ENCODE results near the gene RAF1. TPM values are rescaled to one million over a fixed set of nuclear protein-coding genes. Genes with fewer than 3 reads are reported as not detected.
A peak's percentile ranks its signal among the peaks of the same experiment; 100 is the strongest.
"Not testable (repeated sequence)": the region's sequence is repeated elsewhere in the genome, so short reads cannot be mapped to it uniquely, and the experiment has no call there.

RAF1 gene
- total RNA-seq, 1 donor from 2014 or later, result 122 TPM

GRCh38 chr3:12677616-12678015 is 13.7 kb upstream of the RAF1 start:
- no peak for DNase-seq (ENCODE audit: low read depth)

- peak; percentile 73 for DNase-seq (ENCODE audit: low read depth)
Observed at GRCh38 chr3:12675115-12675810, 11.3 kb upstream of the RAF1 start.

DNA sequence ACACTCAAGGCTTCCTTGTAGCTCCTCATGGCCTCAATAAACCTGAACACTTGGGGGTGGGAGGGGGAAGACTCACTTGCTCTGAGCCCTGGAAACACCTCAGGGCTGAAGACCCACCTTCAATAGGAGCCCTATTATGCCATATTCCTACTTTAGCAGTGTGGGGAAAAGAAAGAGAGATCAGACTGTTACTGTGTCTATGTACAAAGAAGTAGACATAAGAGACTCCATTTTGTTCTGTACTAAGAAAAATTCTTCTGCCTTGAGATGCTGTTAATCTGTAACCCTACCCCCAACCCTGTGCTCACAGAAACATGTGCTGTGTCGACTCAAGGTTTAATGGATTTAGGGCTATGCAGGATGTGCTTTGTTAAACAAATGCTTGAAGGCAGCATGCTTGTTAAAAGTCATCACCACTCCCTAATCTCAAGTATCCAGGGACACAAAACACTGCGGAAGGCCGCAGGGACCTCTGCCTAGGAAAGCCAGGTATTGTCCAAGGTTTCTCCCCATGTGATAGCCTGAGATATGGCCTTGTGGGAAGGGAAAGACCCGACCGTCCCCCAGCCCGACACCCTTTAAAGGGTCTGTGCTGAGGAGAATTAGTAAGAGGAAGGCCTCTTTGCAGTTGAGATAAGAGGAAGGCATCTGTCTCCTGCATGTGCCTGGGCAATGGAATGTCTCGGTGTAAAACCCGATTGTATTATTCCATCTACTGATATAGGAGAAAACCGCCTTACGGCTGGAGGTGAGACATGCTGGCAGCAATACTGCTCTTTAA is 10.2 kb upstream of the RAF1 start:
- not testable (repeated sequence) for DNase-seq (ENCODE audit: low read depth)

GRCh38 chr3:12671120-12671450 is 7.2 kb upstream of the RAF1 start:
- no peak for DNase-seq (ENCODE audit: low read depth)

DNA sequence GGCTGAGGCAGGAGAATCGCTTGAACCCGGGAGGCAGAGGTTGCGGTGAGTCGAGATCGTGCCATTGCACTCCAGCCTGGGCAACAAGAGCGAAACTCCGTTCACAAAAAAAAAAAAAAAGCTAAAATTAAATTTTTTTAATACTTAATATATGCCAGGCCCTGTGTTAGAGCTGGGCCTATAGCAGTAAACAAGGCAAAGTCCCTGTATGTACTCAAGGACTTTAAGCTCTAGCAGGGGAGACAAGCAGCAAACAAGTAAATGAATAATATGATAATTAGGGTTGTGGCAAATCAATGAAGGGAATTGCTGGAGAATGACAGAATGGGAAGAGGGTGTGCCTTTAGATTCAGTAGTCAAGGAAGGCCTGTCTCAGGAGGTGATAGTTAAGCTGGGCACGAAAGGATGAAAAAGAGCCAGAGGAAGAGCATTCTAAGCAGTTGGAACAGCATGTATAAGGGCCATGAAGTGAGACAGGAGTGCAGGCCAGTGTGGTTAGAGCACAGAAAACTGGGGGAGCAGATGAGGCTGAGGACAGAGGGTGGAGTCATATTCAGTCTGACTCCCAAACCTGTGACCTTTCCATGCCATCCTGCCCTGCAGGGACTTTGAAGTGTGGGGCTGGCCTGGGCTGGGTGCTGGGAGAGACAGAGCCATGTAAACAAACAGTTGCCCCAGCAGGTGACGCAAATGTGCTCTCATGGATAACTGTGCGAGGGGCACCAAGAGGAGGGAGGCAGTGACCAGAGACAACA is 6.6 kb upstream of the RAF1 start:
- no peak for DNase-seq (ENCODE audit: low read depth)

DNA sequence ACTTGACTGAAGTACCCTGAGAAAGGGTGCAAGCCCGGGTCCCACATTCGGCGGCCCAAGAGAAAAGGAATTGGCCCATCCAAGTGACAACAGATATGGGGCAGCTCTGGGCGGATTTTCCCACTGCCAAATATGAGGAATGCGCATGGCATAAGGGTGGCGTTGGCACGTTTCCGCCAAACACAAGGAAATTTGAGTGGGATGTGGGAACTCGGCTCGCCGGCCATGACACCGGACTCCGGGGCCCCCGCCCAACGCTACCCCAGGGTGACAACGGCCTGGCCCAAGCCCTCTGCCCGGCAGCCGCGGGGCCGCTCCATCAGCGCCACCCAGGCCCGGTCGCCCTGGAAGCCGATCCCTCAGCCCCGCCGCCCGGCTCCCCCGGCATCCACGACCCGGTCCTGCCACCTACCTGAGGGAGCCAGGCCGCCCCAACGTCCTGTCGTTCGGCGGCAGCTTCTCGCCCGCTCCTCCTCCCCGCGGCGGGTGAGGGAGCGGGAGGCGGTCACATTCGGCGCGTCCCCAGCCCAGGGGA is 449 bp downstream of the RAF1 start:
- DNase-seq (ENCODE audit: low read depth), result peak; percentile 69

GRCh38 chr3:12662593-12663400 is 1.1 kb downstream of the RAF1 start:
- DNase-seq (ENCODE audit: low read depth), result peak; percentile 69

DNA sequence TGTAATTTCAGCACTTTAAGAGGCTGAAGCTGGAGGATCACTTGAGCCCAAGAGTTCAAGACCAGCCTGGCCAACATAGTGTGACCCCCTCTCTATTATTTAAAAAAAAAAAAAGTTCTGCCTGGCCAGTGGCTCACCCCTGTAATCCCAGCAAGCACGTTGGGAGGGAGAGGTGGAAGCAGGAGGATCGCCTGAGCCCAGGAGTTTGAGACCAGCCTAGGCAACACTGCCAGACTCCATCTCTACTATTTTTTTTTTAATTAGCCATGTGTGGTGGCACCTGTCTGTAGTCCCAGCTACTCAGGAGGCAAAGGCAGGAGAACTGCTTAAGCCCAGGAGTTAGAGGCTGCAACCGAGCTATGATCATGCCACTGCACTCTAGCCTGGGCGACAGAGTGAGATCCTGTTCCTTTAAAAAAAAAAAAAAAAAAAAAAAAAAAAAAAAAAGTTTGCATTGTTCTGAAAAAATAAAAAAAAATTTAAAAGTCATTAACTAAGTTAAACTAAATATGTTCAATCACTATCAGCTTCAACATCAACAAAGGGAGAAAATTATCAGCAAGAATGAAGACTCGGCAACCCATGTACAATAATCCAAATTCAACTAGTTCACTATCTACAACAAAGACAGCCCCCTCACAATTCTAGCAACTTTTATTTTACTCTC is 1.9 kb downstream of the RAF1 start:
- no peak for DNase-seq (ENCODE audit: low read depth)

GRCh38 chr3:12661375-12661774 is 2.5 kb downstream of the RAF1 start:
- DNase-seq (ENCODE audit: low read depth), result not testable (repeated sequence)

GRCh38 chr3:12660196-12660595 is 3.7 kb downstream of the RAF1 start:
- no peak for DNase-seq (ENCODE audit: low read depth)

- DNase-seq (ENCODE audit: low read depth), result no peak
Observed at GRCh38 chr3:12659316-12660015, 4.5 kb downstream of the RAF1 start.

DNA sequence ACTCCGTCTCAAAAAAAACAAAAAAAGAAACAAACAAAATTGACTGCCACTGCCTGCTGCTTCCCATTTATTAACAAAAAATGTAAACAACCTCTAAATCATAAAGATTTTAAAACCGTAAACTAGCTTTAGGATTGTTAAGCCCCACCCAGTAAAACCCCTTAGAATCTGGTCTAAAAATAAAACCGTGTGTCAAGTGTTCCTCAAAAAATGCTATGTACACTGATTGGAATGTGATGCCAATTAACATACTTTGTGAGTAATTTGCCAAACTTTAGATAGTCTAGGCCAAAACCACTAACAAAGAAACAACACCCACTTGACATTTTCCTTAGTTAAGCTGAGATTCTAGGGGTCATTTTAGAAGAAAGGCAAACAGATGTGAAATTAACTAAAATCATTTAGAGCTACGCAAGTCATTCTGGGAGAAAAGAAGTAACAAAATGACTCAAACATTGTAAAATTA is 5.3 kb downstream of the RAF1 start:
- DNase-seq (ENCODE audit: low read depth), result peak; percentile 46

DNA sequence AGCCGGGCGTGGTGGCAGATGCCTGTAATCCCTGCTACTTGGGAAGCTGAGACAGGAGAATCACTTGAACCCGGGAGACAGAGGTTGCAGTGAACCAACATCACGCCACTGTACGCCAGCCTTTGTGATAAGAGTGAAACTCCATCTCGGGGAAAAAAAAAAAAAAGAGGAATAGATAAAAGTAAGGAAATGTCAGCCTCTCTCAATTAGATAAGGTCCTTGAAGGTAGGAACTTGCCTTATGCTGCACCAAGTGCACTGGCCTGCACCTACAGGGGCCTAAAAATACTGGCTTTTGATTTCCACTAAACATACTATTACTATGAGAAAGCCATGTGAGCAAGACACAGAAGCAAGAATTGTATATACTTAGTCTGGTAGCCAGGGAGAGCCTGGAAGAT is 7.1 kb downstream of the RAF1 start:
- DNase-seq (ENCODE audit: low read depth), result no peak

DNA sequence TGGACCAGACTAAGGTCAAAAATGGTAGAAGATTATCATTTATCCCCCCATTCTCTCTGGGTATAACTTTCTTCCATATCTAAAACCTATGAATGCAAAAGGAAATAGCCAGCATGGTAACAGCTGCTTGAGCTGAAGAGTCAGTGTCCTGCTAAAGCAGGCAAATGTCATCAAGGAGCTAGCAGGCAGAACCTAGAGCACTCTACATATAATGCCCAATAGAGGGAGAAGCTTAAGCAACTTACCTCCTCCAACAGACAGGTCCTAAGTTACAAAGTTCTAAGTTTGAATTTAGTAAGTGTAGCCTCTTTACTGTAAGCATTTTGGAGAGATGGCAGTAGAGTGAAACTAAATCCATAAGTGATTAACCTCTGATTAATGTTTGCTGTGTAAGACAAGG is 7.7 kb downstream of the RAF1 start:
- DNase-seq (ENCODE audit: low read depth), result peak; percentile 44

- DNase-seq (ENCODE audit: low read depth), result no peak
Observed at GRCh38 chr3:12655701-12656100, 8.2 kb downstream of the RAF1 start.

- DNase-seq (ENCODE audit: low read depth), result no peak
Observed at GRCh38 chr3:12653747-12654146, 10.2 kb downstream of the RAF1 start.

- DNase-seq (ENCODE audit: low read depth), result no peak
Observed at GRCh38 chr3:12648384-12648959, 15.4 kb downstream of the RAF1 start.

DNA sequence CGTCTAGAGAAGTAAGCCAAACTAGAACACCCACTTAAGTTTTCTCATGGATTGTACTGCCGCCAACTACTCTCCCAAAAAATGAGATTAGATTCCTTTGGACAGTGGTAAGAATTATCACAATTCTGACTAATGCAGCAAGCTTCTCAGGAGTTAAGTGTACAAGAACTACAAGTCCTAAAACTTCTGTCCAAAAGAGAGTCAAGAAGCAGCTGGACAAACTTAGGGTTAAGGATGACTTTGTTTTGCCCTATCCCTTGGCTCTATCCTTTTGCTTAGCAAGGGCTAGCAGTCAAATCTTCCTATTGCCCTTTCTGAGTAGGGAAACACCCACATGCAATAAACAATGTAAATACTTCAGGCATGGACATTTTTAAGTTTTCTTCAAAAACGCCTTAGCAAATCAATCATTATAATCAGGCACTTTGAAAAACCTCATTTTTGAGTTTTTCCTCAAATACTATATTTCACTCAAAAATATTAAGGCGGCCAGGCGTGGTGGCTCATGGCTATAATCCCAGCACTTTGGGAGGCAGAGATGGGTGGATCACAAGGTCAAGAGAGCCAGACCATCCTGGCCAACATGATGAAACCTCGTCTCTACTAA is 19.5 kb downstream of the RAF1 start:
- peak; percentile 13 for DNase-seq (ENCODE audit: low read depth)

DNA sequence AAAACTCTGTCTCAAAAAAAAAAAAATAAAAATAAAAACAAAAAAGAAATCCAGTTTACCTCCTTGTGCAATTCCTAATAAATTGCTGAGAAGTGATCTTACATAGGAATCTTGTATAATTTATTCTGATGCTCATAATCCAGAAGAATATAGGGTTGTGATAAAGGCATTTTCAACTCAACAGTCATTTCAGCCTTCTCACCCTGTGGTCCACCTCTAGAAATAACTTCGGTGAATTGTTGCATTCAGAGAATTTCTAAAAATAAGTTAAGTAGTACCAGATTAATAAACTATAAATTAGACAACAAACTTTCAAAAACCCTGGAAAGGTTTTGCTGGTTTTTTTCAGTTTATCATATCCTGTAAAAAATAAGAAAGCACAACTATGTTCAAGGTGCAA is 20.2 kb downstream of the RAF1 start:
- DNase-seq (ENCODE audit: low read depth), result no peak
